HepG2 (cell line): ENCODE data around the gene TVP23A. TPM values are rescaled to one million over a fixed set of nuclear protein-coding genes. Genes with fewer than 3 reads are reported as not detected.
A peak's percentile ranks its signal among the peaks of the same experiment; 100 is the strongest.

Experiments used
- CAMTA2 ChIP-seq: sonication (generic); formaldehyde crosslinking; IDR thresholded peaks from 2 replicates; pipeline ENCODE4 v1.4.0; 2020; ENCODE audit warnings: mild to moderate bottlenecking, missing genetic modification reagents, borderline replicate concordance
- CBFB ChIP-seq: sonication (generic); formaldehyde crosslinking; IDR thresholded peaks from 2 replicates; pipeline ENCODE4 v1.4.0; 2020; ENCODE audit warnings: missing genetic modification reagents
- CCAR2 ChIP-seq: fragments of 200-400 bp; formaldehyde crosslinking; optimal IDR thresholded peaks from 2 replicates; pipeline ENCODE3; 2018; ENCODE audit warnings: low read depth, mild to moderate bottlenecking, low read length, moderate library complexity
- FOXA1 ChIP-seq, 2 experiments: fragments of 450-650 bp in 1 of 2; sonication (generic) in 1 of 2; formaldehyde crosslinking in 1 of 2; IDR thresholded peaks; 2 replicates each; pipeline versions ENCODE4 v1.4.0 to v1.6.1; 2016 to 2020; ENCODE audit warnings: missing genetic modification reagents in 1 of 2
- FOXC1 ChIP-seq: sonication (generic); formaldehyde crosslinking; IDR thresholded peaks from 2 replicates; pipeline ENCODE4 v1.8.0; 2022; ENCODE audit warnings: mild to moderate bottlenecking, missing genetic modification reagents, borderline replicate concordance
- HIVEP1 ChIP-seq: sonication (generic); formaldehyde crosslinking; IDR thresholded peaks from 2 replicates; pipeline ENCODE4 v1.4.0; 2020; ENCODE audit warnings: mild to moderate bottlenecking, missing genetic modification reagents
- KIAA2018 ChIP-seq: sonication (generic); formaldehyde crosslinking; IDR thresholded peaks from 2 replicates; pipeline ENCODE4 v1.5.0; 2020; ENCODE audit warnings: mild to moderate bottlenecking, missing genetic modification reagents, borderline replicate concordance
- LRRFIP1 ChIP-seq: sonication (generic); formaldehyde crosslinking; conservative IDR thresholded peaks from 2 replicates; pipeline ENCODE4 v1.4.0; 2020; ENCODE audit warnings: missing genetic modification reagents
- NFE2 ChIP-seq: sonication (generic); formaldehyde crosslinking; IDR thresholded peaks from 2 replicates; pipeline ENCODE4 v1.4.0; 2020; ENCODE audit warnings: missing genetic modification reagents
- SPEN ChIP-seq: sonication (generic); formaldehyde crosslinking; IDR thresholded peaks from 2 replicates; pipeline ENCODE4 v1.5.1; 2020; ENCODE audit warnings: low read depth, mild to moderate bottlenecking, missing genetic modification reagents
- ZNF431 ChIP-seq: sonication (generic); formaldehyde crosslinking; IDR thresholded peaks from 2 replicates; pipeline ENCODE4 v1.9.0; 2022; ENCODE audit warnings: missing genetic modification reagents, low read depth, mild to moderate bottlenecking, borderline replicate concordance
- ZSCAN29 ChIP-seq: sonication (generic); formaldehyde crosslinking; conservative IDR thresholded peaks from 2 replicates; pipeline ENCODE4 v1.4.0; 2020; ENCODE audit warnings: mild to moderate bottlenecking, missing genetic modification reagents
- polyA plus RNA-seq, 8 experiments: library from polyadenylated mRNA; depleted of rRNA in 3 of 8; stranded (reverse) in 7 of 8; unstranded in 1 of 8; fragments of >200 nt; fragmentation: Illumina TruSeq in 4 of 8; extraction: Trizol in 4 of 8; gene quantifications; 2 replicates each; pipeline versions ENCODE4 v1.2.1 to v1.2.3, GENCODE V29; 2011 to 2016; ENCODE audit warnings: low read depth in 4 of 8, missing spikeins in 1 of 8, mixed read lengths in 1 of 8; ENCODE audit not compliant: insufficient read depth in 1 of 8
- total RNA-seq, 5 experiments: library from RNA; depleted of rRNA; stranded (reverse); fragments of >200 nt; fragmentation: Illumina TruSeq; extraction: Trizol; gene quantifications; 2 replicates each; pipeline ENCODE4 v1.2.3, GENCODE V29; 2016; ENCODE audit warnings: low read depth in 1 of 5
- TF ChIP-seq, protein P1 (sequence below): sonication (generic); formaldehyde crosslinking; IDR thresholded peaks from 2 replicates; pipeline ENCODE4 v1.4.0; 2020; ENCODE audit warnings: missing genetic modification reagents
- TF ChIP-seq, protein P2 (sequence below): sonication (generic); formaldehyde crosslinking; IDR thresholded peaks from 2 replicates; pipeline ENCODE4 v1.5.0; 2020; ENCODE audit warnings: mild to moderate bottlenecking, missing genetic modification reagents

The TVP23A gene
- total and polyA plus RNA-seq, 2 of the 13 experiments (the other 11 are each of a cell fraction or from before 2014, with no cell fraction given): not detected

DNA sequence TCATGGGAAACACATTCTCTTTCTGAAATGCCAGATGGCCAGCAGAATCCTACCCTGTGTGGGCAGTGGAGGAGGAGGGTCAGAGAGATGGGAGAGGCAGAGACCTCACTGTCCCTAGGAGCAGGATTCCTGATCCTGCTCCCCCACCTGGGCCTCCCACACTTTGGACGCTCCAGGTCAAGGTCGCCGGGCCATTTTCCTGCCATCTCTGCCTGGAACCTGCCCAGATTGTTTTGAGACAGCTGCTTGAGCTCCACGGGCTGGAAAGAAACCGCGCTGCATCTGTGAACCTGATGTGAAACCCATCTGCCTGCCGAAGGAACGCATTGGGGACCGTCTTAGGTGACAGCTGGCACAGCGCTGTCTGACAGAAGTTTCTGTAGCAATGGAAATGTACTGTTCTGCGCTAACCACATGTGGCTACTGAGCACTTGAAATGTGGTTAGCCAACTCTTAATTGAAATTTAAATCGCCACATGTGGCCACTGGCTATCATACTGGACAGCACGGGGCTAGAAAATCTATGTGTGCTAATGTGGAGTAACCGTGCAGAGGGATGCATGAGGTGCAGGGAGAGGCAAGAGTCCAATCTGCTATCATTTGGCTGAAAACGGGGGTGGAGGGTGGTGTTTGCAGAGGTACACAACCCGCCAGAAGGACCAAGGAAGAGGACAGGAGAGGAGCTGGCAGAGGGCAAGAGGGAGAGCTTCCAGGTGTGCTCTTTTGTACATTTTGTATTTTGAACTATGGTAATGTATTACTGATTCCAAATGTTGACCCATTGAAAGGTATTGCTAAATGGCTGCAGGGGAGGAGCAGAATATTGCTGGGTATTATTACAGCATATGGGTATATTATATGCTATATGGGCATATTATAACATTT, 90.3 kb downstream of the TVP23A start (continued):
- TF ChIP-seq LRRFIP1 (CRISPR knock-in tag) (no peak), ZNF431 (CRISPR knock-in tag) (no peak), HIVEP1 (CRISPR knock-in tag) (peak; percentile 50; the same call in 1 of the 2 replicates), FOXC1 (CRISPR knock-in tag) (no peak), CAMTA2 (no peak), CBFB (CRISPR knock-in tag) (no peak), FOXA1 (IDR thresholded peaks at IDR 0.05) (no peak), FOXA1 (CRISPR knock-in tag; IDR thresholded peaks at IDR 0.05) (no peak), ZSCAN29 (CRISPR knock-in tag) (no peak), KIAA2018 (CRISPR knock-in tag) (no peak), SPEN (CRISPR knock-in tag) (peak; percentile 73), NFE2 (CRISPR knock-in tag) (no peak), CCAR2 (no peak)
- TF ChIP-seq, protein P1, sequence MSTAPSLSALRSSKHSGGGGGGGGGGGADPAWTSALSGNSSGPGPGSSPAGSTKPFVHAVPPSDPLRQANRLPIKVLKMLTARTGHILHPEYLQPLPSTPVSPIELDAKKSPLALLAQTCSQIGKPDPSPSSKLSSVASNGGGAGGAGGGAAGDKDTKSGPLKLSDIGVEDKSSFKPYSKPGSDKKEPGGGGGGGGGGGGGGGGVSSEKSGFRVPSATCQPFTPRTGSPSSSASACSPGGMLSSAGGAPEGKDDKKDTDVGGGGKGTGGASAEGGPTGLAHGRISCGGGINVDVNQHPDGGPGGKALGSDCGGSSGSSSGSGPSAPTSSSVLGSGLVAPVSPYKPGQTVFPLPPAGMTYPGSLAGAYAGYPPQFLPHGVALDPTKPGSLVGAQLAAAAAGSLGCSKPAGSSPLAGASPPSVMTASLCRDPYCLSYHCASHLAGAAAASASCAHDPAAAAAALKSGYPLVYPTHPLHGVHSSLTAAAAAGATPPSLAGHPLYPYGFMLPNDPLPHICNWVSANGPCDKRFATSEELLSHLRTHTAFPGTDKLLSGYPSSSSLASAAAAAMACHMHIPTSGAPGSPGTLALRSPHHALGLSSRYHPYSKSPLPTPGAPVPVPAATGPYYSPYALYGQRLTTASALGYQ: no peak
- TF ChIP-seq, protein P2, sequence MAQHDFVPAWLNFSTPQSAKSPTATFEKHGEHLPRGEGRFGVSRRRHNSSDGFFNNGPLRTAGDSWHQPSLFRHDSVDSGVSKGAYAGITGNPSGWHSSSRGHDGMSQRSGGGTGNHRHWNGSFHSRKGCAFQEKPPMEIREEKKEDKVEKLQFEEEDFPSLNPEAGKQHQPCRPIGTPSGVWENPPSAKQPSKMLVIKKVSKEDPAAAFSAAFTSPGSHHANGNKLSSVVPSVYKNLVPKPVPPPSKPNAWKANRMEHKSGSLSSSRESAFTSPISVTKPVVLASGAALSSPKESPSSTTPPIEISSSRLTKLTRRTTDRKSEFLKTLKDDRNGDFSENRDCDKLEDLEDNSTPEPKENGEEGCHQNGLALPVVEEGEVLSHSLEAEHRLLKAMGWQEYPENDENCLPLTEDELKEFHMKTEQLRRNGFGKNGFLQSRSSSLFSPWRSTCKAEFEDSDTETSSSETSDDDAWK: no peak
